Erythroblast (primary cell): Measurements from ENCODE around the gene STK40.

ENCODE experiments used
- DNase-seq, 2 experiments: peaks; one replicate each; lab custom pipeline; 2025; lab: John Stamatoyannopoulos, UW
- GATA1 ChIP-seq: IDR thresholded peaks from 2 replicates; pipeline ENCODE4 v1.6.1; 2011; ENCODE audit warnings: low read depth, mild to moderate bottlenecking, control low read depth, low read length, moderate library complexity
- POLR2A ChIP-seq: IDR thresholded peaks from 2 replicates; pipeline ENCODE4 v1.6.1; 2011; ENCODE audit warnings: mild to moderate bottlenecking, low read length

STK40 gene

DNA sequence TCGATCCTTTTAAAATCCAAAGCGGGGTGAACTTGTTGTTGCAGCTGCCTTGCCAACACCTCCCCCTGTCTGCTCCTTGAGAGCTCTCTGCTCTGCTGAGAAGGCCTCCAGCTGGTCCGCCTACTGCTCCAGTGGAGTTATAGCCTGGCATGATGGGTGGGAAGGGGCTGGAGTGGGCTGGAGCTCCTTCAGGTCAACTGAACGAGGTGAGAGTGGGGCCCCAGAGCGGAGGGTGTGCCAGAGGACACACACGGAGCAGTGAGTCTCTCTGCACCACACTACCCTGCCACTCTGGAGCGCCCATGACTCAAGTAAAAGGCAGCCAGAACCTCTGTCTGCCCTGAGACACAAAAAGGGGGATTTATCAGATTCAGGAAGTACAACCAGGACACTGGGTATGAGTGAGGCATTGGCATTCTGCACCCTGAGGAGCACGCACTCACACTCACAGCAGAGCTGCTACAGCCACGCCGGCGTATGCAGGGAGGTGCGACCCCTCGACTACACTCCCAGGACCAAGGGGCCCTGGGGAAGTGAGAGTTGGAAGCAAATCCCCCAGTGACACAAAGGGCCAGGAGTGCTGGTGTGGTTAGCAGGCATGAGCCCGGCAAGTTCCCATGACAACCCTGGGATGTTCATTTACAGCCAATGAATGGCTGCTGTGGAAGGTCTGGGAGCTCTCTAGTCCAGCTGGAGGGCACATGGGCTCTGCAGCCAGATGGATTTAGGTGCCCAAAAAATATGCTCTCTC, 34.3 kb downstream of the STK40 start:
- TF ChIP-seq GATA1 (no peak), POLR2A (no peak)
- DNase-seq = no peak

DNA sequence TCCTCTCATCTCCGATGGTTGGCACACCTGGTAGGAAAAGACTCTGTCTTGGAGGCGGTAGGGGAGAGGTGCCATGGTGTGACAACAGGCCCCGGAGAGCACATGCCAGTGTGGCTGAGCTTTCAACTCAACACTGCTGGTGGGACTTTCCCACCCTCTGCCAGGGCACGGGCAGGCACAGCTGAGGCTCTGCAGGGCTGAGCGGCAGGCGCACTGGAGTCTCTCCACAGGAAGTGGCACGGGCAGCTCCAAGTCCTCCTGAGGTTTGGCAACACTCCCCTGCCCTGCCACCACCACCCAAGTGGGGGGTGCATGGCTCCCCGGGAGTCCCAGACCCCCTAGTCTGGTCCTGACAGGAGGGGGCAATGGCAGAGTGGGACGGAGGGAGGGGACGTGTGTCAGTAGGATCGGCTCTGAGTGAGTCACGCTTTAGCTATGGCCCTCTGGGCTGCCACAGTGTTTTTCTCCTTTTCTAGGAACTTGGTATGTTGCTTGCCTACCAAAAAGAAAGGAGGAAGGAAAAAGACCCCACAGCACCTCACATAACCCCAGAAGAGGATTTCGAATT, 35.0 kb downstream of the STK40 start:
- no peak for DNase-seq
- TF ChIP-seq POLR2A (no peak), GATA1 (no peak)

DNA sequence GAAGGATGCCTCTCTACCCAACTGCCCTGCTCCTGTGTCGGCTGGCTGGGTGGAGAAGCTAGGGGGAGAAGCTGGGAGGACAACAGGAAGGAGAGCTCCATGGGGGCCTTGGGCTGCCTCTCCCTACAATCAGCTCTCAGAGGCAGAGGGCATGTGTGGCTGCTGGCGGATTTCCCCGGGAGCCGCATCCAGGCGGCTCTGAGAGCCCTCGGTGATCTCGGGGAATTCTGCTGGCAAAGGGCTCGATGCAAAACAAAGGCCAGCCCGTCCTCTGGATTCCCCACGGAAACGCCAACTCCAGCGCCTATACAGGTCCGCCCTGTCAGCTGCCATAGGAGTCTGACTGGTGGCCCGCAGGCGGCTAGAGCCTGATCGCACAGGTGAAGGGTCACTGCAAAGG, 35.9 kb downstream of the STK40 start:
- no peak for DNase-seq
- TF ChIP-seq GATA1 (no peak), POLR2A (no peak)

DNA sequence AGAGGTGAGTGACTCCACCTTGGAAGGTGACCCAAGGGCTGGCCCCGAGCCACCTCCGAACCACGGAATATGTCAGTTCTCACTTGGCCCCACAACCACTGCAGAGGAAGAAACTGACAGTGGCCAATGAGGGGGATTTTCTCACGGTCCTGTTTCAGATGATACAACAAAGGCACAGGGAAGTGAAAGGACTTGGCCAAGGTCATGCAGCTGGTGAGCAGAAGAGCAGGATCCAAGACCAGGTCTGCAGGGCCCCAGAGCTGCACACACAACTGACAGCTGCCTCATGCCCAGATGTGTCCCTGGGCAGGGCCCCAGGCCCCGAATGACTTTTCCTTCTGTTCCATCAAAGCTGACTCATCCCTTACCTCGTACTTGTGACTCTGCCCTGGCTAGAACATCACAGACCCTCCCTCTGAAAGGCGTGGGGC, 36.5 kb downstream of the STK40 start:
- DNase-seq = no peak
- TF ChIP-seq GATA1 (no peak), POLR2A (no peak)

DNA sequence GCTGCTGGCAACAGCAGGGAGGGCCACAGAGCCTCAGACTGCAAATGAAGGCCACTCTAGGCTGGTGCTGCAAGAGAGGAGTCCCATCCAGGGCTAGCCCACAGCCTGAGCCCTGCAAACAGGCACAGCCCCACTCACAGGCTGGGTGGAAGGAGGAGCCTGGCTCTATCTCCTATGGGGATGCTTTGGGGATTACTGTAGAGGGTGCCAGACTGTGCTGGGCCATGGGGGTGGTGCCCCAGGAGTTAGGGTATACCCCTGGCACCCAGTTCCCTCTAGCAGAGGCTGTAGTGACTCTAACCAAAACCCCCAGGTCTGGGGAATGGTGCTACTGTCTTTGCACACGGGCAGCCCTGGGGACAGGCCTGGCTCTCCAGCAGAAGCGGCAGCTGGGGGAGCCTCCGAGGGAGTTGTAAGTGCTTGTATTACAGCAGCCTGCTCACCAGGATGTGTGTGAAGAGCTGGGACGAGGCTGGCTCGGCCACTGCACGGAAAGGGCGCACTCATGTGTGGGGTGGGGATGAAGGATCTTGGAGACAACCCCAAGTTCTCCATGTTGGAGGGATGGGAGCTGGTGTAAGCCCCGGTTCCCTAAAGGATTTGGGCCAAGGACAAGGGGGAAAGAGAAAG, 38.9 kb downstream of the STK40 start:
- no peak for TF ChIP-seq GATA1
- no peak for TF ChIP-seq POLR2A
- no peak for DNase-seq

DNA sequence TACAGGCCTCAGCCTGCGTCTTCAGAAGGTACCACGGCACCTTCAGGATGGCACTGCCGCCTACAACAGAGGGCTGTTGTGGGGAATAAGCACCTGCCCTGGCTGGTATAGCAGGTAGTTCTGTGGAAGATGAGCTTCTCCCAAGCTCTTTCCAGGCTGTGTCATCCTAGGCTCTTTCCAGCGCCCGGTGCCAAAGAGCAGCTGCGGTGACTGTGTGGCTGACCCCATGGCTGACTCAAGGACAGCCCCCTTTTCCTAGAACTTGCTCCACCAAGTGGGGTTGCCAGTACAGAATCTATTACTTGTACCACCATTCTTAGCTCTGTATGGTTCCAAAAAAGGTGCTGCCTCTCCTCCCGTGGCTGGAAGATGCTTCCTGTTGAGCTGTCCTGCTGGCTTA, 40.4 kb downstream of the STK40 start:
- DNase-seq = no peak
- TF ChIP-seq POLR2A = no peak
- TF ChIP-seq GATA1 = no peak

DNA sequence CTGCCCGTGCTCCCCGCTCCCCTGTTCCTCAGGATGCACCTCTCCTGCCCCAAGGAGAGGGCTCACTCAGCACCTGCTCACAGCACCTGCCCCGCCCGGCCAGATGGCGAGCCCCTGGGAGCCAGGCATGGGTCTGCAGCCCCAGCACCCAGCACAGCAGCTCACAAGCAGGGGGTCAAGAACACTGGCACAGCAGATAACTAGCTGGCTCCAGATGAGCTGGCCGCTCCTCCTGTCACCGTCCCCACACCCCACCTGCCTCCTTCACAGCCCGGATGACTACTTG, 41.4 kb downstream of the STK40 start:
- DNase-seq = no peak
- TF ChIP-seq POLR2A (no peak), GATA1 (no peak)

DNA sequence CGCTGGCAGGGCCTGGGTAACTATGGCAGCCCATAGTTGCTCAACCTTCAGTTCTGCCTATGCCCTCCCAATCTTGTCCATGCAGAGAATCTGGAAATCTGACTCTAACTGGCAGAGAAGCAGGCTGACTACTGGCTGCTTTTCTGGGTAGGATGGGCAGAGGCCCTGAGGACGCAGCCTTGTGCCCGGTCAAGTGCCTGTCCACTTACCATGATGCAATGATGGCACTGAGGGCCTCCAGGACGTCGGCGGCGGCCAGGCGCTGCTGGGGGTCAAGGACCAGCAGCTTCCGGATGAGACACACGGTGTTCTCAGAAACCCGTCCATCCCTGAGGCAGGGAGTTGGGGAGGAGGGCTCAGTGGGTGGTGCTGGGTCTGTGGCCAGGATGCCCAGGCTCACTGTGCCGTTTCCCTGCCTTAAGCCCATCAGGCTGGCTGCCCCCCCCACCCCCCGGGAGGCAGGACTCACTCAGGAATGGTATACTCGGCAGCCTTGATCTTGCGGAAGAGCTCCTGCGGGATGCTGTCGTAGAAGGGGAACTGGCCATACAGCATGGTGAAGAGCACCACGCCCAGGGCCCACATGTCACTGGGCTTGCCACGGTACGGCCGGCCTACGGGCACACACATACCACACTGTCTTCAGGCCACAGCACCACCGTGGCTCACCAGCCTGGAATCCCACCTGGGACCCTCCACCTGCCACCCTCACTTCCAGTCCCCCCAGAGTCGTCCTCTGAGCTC, 41.9 kb downstream of the STK40 start:
- no peak for DNase-seq
- TF ChIP-seq GATA1 (no peak), POLR2A (no peak)

DNA sequence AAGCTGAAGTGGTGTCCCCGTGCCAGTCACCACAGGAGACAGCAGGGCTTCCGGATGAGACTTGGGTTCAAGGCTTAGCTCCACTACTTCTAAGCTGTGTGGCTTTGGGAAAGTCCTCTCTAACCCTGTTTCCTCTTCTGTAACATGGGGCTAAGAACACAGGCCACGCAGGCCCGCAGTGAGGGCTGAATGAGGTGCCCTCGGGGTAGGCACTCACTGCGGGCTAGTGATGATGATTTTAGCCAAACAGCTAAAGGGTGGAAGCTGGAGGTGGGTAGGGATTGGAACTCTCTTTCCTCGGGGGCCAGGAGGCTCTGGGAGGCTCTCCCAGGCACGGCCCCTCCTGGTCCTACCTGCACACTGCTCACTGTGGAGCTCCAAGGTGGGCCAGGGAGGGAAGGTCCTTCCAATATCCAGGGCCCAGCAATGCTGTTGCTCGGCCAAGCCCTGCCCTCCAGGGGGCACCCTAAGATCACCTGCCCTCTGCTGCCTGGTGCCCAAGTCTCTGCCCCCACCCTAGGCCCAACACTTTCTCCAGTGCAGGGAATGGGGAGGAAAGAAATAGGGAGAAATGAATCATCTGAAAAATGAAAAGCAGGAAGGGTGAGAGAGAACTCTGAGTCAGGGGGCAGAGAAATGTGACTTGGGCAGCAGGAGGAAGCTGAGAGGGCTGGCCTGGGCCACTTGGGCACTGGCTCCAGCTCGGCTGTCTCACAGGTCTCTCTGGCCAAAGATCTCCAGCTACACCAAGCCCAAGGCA, 43.1 kb downstream of the STK40 start:
- DNase-seq = peak; percentile 53 to 78

DNA sequence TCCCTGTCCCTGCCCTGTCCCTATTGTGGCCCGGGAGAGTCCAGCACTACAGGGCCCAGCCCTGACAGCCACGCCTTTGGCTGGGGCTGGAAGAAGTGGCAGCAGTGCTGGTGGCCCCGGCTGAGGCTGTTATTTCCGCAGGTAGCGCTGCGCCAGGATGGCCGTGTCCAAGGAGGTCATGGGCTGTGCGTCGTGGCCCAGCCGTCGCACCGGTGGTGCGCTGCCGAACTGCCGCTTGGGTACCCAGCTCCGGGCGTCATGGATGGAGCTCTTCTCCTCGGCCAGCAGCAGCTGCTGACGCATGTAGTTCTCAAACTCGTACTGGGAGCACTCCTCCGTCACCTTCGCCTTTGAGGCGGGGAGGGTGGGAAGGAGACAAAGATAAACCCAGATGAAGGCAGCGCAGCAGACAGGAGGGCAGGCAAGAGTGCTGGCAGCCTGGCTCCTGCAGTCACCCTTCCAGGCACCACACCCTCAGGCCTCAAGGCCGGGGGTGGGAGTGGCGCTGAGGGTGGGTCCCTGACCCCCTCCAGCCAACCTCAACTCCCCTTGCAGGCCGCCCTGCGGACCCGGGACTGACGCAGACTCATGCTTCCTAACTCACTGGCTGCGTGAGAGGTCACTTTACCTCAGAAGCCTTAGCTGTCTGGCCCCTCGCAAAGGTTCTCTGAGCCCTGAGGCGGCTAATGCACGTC, 44.0 kb downstream of the STK40 start:
- no peak for TF ChIP-seq POLR2A
- no peak for TF ChIP-seq GATA1
- no peak for DNase-seq

More for the DNA sequence above, 43.1 kb downstream of the STK40 start:
- no peak for TF ChIP-seq GATA1
- TF ChIP-seq POLR2A = no peak

DNA sequence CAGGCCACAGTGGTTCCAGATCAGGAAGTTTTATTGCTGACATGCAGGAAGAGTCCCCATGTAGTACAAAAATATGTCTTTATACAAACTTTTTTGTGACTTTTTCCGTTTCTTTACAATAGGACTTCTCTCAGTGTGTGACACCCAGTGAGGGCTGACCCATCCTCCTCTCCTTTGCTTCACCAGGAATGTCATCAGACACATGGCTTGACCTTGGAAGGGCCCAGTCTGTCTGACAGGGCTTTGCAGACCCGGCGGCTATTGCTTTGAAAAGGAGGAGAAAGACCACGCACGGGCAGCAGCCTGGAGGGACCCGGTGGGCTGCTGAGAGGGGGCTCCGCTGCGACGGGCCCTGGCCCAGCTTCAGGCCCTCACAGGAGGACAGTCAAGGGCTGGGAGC, 46.1 kb downstream of the STK40 start:
- TF ChIP-seq GATA1 (no peak), POLR2A (no peak)
- no peak for DNase-seq

DNA sequence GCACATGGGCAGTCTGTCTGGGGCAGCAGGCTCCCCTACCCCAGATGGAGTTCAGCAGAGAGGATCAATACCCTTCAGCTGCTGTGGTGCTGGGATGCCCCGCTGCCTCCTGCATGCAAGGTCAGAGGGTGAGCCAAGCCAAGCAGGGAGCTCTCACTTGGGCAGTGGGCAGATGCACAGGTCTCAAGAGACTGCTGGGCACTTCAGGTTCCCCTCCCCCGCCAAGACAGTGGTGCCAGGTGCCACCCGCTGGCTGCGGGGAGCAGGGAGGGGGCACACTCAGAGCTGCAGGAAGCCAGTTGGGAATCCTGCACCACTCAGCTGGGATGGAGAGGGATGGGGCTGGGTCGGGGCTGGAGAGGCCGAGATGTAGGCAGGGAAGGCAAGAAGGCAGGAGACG, 46.5 kb downstream of the STK40 start:
- TF ChIP-seq GATA1 (no peak), POLR2A (no peak)

DNA sequence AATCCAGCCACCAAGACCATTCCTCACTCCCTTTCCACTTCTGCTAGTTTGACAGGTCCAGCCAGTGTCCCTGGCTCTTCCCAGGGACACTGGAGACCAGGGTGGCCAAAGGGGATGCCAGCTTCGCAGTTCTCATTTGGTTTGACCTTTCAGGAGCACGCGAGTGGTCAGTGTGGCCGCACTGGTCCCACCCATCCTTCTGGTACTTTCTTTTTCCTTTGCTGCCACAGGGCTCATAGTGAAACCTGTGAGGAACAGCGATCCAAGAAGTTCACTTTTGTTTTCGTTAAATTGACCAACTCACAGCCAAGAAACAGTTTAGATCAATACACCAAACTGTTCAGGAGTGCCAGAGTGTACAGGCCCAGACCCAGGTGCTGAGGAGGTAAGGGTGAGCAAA, 47.9 kb downstream of the STK40 start:
- DNase-seq = no peak
- TF ChIP-seq GATA1 (no peak), POLR2A (no peak)

More for the DNA sequence above, 46.5 kb downstream of the STK40 start:
- no peak for DNase-seq
